CD4-positive, alpha-beta T cell treated with Interleukin-4 for 4 hours (primary cell): ENCODE results near the gene PNO1.
"Not testable (repeated sequence)": the region's sequence is repeated elsewhere in the genome, so short reads cannot be mapped to it uniquely, and the experiment has no call there.

Experiments used
- DNase-seq: peaks from one replicate; pipeline ENCODE4 v3.0.0-alpha.2; 2020

The PNO1 gene

GRCh38 chr2:68157402-68158133 lies at the start of gene PNO1:
Gene PNO1, plus strand, starts transcription at chr2:68157888. Its CDS starts 47 bp downstream, at chr2:68157935.
- peak; percentile 96 for DNase-seq

GRCh38 chr2:68108120-68108519 lies 49.6 kb upstream of the PNO1 start:
- no peak for DNase-seq

- no peak for DNase-seq
Measured at GRCh38 chr2:68110102-68110501, 47.6 kb upstream of the PNO1 start.

- no peak for DNase-seq
Measured at GRCh38 chr2:68115965-68116364, 41.7 kb upstream of the PNO1 start.

- DNase-seq: not testable (repeated sequence)
Measured at GRCh38 chr2:68117922-68118321, 39.8 kb upstream of the PNO1 start.

- DNase-seq: no peak
Measured at GRCh38 chr2:68118816-68119215, 38.9 kb upstream of the PNO1 start.

- no peak for DNase-seq
Measured at GRCh38 chr2:68119504-68119903, 38.2 kb upstream of the PNO1 start.

- peak; percentile 70 for DNase-seq
Measured at GRCh38 chr2:68121873-68122679, 35.6 kb upstream of the PNO1 start.

GRCh38 chr2:68122680-68122964 lies 35.1 kb upstream of the PNO1 start:
- no peak for DNase-seq

- DNase-seq: no peak
Measured at GRCh38 chr2:68124321-68124720, 33.4 kb upstream of the PNO1 start.

GRCh38 chr2:68125821-68126220 lies 31.9 kb upstream of the PNO1 start:
- DNase-seq: no peak

GRCh38 chr2:68126561-68126960 lies 31.1 kb upstream of the PNO1 start:
- no peak for DNase-seq

GRCh38 chr2:68127358-68128242 lies 30.1 kb upstream of the PNO1 start:
- DNase-seq: no peak

- no peak for DNase-seq
Measured at GRCh38 chr2:68134120-68134519, 23.6 kb upstream of the PNO1 start.

GRCh38 chr2:68134554-68134953 lies 23.1 kb upstream of the PNO1 start:
- DNase-seq: no peak

GRCh38 chr2:68135448-68136320 lies 22.0 kb upstream of the PNO1 start:
- no peak for DNase-seq

GRCh38 chr2:68141875-68142274 lies 15.8 kb upstream of the PNO1 start:
- no peak for DNase-seq

- no peak for DNase-seq
Measured at GRCh38 chr2:68151037-68151436, 6.7 kb upstream of the PNO1 start.

GRCh38 chr2:68152681-68153347 lies 4.9 kb upstream of the PNO1 start:
- DNase-seq: peak; percentile 6

- DNase-seq: no peak
Measured at GRCh38 chr2:68155618-68156017, 2.1 kb upstream of the PNO1 start.

- no peak for DNase-seq
Measured at GRCh38 chr2:68156419-68156818, 1.3 kb upstream of the PNO1 start.

GRCh38 chr2:68157002-68157401 lies 686 bp upstream of the PNO1 start:
- DNase-seq: no peak
